Suprapubic skin (tissue), 4 donors: ENCODE measurements around the gene MED25.

Experiments used
- CTCF ChIP-seq, 2 donors: fragments of 200-600 bp in 1 of 2; fragments of 450-650 bp in 1 of 2; sonication (generic) in 1 of 2; IDR thresholded peaks; one replicate each; pipeline ENCODE4 v1.5.1; 2016 to 2019; ENCODE audit warnings: antibody characterized with exemption in 2 of 2, mild to moderate bottlenecking in 1 of 2, moderate library complexity in 1 of 2
- POLR2A ChIP-seq, 2 donors: fragments of 450-650 bp; IDR thresholded peaks; one replicate each; pipeline ENCODE4 v1.6.1; 2017; ENCODE audit warnings: antibody characterized with exemption in 2 of 2, mild to moderate bottlenecking in 2 of 2, moderate library complexity in 2 of 2
- POLR2AphosphoS5 ChIP-seq, 3 donors: sonication (generic); formaldehyde crosslinking; IDR thresholded peaks; one replicate each; pipeline ENCODE4 v1.6.1; 2017; ENCODE audit warnings: antibody characterized with exemption in 3 of 3

DNA sequence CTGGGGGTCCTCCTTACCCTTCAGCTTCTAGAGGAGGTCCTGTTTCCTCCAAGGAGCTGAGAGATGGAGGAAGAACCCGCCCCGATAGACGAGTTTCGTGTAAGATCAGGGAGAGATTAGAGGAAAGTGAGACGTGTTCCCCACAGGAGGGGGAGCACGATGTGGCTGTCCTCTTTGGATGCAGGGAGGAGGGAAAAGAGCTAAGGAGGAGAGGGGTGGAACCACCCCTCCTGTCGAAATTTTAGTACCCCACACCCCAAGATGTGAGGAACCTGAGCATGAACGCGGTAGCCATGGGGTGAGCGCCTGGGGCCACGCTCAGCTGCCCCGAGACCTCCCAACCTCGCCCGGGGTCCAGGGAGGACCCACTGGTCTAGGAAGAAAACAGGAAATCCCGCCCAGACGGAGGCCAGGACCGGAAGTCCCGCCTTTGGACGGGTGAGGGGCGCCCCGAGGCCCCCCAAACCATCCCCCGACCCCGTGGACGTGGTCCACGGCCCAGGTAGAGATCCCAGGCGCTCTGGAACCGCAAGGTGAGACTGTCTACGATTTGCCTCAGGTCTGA is 57.9 kb downstream of the MED25 start:
- TF ChIP-seq CTCF (IDR thresholded peaks at IDR 0.05): no peak
- TF ChIP-seq POLR2A (IDR thresholded peaks at IDR 0.05): no peak
- no peak for TF ChIP-seq POLR2AphosphoS5 (IDR thresholded peaks at IDR 0.05)
